Measurements from ENCODE around the gene TAF11L5. TPM values are rescaled to one million over a fixed set of nuclear protein-coding genes. Genes with fewer than 3 reads are reported as not detected.

Gene TAF11L5
- total and polyA plus RNA-seq, 2 of the 13 experiments (the other 11 are each of a cell fraction or from before 2014, with no cell fraction given) = not detected

GRCh38 chr5:17481378-17481777 is 43.7 kb upstream of the TAF11L5 start:
- no peak overlapping the region for H3K4me2 ChIP-seq (ENCODE audit: low read depth, low read length)
- BruUV-seq (replicated peaks) = no TSS peak
- H3K36me3 ChIP-seq (replicated peaks in 1 of 2; ENCODE audit: control insufficient read depth in 1 of 2, insufficient read depth in 2 of 2, low read length in 2 of 2) = no peaks in the 10 kb centered on the region
- FAIRE-seq (no peak), DNase-seq (ENCODE audit: low spot score) (no peak), ATAC-seq (no peak)
- 22% methylated on average over 4 of the region's 4 CpGs for WGBS (ENCODE audit: low lambda C conversion rate)
- no peaks in the 10 kb centered on the region for H3K79me2 ChIP-seq (ENCODE audit: insufficient read depth, low read length)
- H3K9ac ChIP-seq (ENCODE audit: insufficient read depth, low read depth, low read length) = no peak overlapping the region
- no peaks in the 10 kb centered on the region for H4K20me1 ChIP-seq (ENCODE audit: insufficient read depth, low read length)
- H3K4me3 ChIP-seq (replicated peaks in 1 of 3; ENCODE audit: insufficient read depth in 1 of 3, low read depth in 2 of 3, low read length in 3 of 3) = no peak overlapping the region
- H3K4me1 ChIP-seq (ENCODE audit: insufficient read depth, low read length) = no peaks in the 10 kb centered on the region
- ChIA-PET POLR2A (no interaction called here), CTCF (ENCODE audit: low intra/inter-chr PET ratio, low total read pairs) (no interaction called here)
- no peaks in the 10 kb centered on the region for H3K9me3 ChIP-seq (ENCODE audit: low read length)
- in situ Hi-C loops (cut with HindIII; ENCODE audit: extremely low pct_ligation_motif_present, low pct_unique_long_range_greater_than_20kb) = no loop called here
- no peaks in the 10 kb centered on the region; a peak in 1 of 5 replicates for H3K27me3 ChIP-seq (ENCODE audit: control insufficient read depth in 1 of 2, insufficient read depth in 2 of 2, low read length in 2 of 2)
- no peak overlapping the region for H2AFZ ChIP-seq (ENCODE audit: low read length)
- H3K27ac ChIP-seq (ENCODE audit: extremely low read length, insufficient read depth, low read length) = no peak overlapping the region
- intact Hi-C loops (cut with micrococcal nuclease; ENCODE audit: unreplicated experiment) = no loop called here
- TF ChIP-seq ZFP36L1 (CRISPR knock-in tag; IDR thresholded peaks at IDR 0.05) (no peak), ZSCAN25 (CRISPR knock-in tag; IDR thresholded peaks at IDR 0.05) (no peak), ZSCAN5A (CRISPR knock-in tag; IDR thresholded peaks at IDR 0.05; ENCODE audit: borderline replicate concordance) (no peak), TGIF2 (CRISPR knock-in tag; IDR thresholded peaks at IDR 0.05) (no peak), FOXP1 (IDR thresholded peaks at IDR 0.05) (no peak), FOXP1 (CRISPR knock-in tag; IDR thresholded peaks at IDR 0.05) (no peak), LCORL (IDR thresholded peaks at IDR 0.05) (no peak), LCORL (CRISPR knock-in tag; IDR thresholded peaks at IDR 0.05) (no peak), ZNF878 (CRISPR knock-in tag; IDR thresholded peaks at IDR 0.05) (no peak), RBM39 (IDR thresholded peaks at IDR 0.05; ENCODE audit: low read depth, low read length, poor library complexity, severe bottlenecking) (no peak), MBNL3 (CRISPR knock-in tag; conservative IDR thresholded peaks at IDR 0.05) (no peak), NFIC (IDR thresholded peaks at IDR 0.05; ENCODE audit: low read length) (no peak), BHLHE40 (IDR thresholded peaks at IDR 0.05; ENCODE audit: low read length) (no peak), AHR (CRISPR knock-in tag; IDR thresholded peaks at IDR 0.05) (no peak), ZNF710 (CRISPR knock-in tag; IDR thresholded peaks at IDR 0.05; ENCODE audit: borderline replicate concordance) (no peak), ZNF616 (CRISPR knock-in tag; IDR thresholded peaks at IDR 0.05; ENCODE audit: low read depth) (no peak), ZNF142 (CRISPR knock-in tag; IDR thresholded peaks at IDR 0.05) (no peak), CCAR2 (optimal IDR thresholded peaks at IDR 0.05; ENCODE audit: low read depth, low read length) (no peak)
